ENCODE results near the gene FAM210B.
"Not testable (repeated sequence)": the region's sequence is repeated elsewhere in the genome, so short reads cannot be mapped to it uniquely, and the experiment has no call there.

The FAM210B gene

GRCh38 chr20:56400001-56400640 is 41.3 kb downstream of the FAM210B start:
- no peak overlapping the region for H3K4me3 ChIP-seq (ENCODE audit: low read depth, low read length)
- no peak for DNase-seq (ENCODE audit: low read depth)
- peak; percentile 79 for TF ChIP-seq CTCF (IDR thresholded peaks at IDR 0.05; ENCODE audit: control insufficient read depth, extremely low read depth, insufficient read depth)

GRCh38 chr20:56403465-56403864 is 44.7 kb downstream of the FAM210B start:
- DNase-seq (ENCODE audit: low read depth): no peak
- TF ChIP-seq CTCF (IDR thresholded peaks at IDR 0.05; ENCODE audit: control insufficient read depth, extremely low read depth, insufficient read depth): no peak
- no peak overlapping the region for H3K4me3 ChIP-seq (ENCODE audit: low read depth, low read length)

GRCh38 chr20:56405356-56405755 is 46.6 kb downstream of the FAM210B start:
- not testable (repeated sequence) for H3K4me3 ChIP-seq (ENCODE audit: low read depth, low read length); DNase-seq (ENCODE audit: low read depth)

- no peak for DNase-seq (ENCODE audit: low read depth)
- no peak overlapping the region for H3K4me3 ChIP-seq (ENCODE audit: low read depth, low read length)
- no peak for TF ChIP-seq CTCF (IDR thresholded peaks at IDR 0.05; ENCODE audit: control insufficient read depth, extremely low read depth, insufficient read depth)
Measured at GRCh38 chr20:56406910-56407309, 48.1 kb downstream of the FAM210B start.

- no peak for TF ChIP-seq CTCF (IDR thresholded peaks at IDR 0.05; ENCODE audit: control insufficient read depth, extremely low read depth, insufficient read depth)
- DNase-seq (ENCODE audit: low read depth): no peak
- H3K4me3 ChIP-seq (ENCODE audit: low read depth, low read length): no peak overlapping the region
Measured at GRCh38 chr20:56409521-56409920, 50.7 kb downstream of the FAM210B start.

GRCh38 chr20:56409956-56410355 is 51.2 kb downstream of the FAM210B start:
- no peak for TF ChIP-seq CTCF (IDR thresholded peaks at IDR 0.05; ENCODE audit: control insufficient read depth, extremely low read depth, insufficient read depth)
- no peak overlapping the region for H3K4me3 ChIP-seq (ENCODE audit: low read depth, low read length)
- no peak for DNase-seq (ENCODE audit: low read depth)

- not testable (repeated sequence) for H3K4me3 ChIP-seq (ENCODE audit: low read depth, low read length); DNase-seq (ENCODE audit: low read depth)
Measured at GRCh38 chr20:56411287-56411686, 52.5 kb downstream of the FAM210B start.

GRCh38 chr20:56411759-56412472 is 53.1 kb downstream of the FAM210B start, which contains the start of gene CASS4:
Gene CASS4, plus strand, starts transcription at chr20:56412260. Its CDS starts 199 bp downstream, at chr20:56412459.
- no peak for TF ChIP-seq CTCF (IDR thresholded peaks at IDR 0.05; ENCODE audit: control insufficient read depth, extremely low read depth, insufficient read depth)
- H3K4me3 ChIP-seq (ENCODE audit: low read depth, low read length): no peak within 1 kb of the TSS
- DNase-seq (ENCODE audit: low read depth): no peak

Measured in LNCaP clone FGC (cell line).